Suprapubic skin (tissue), 4 donors: ENCODE data around the gene RPL35. TPM values are rescaled to one million over a fixed set of nuclear protein-coding genes. Genes with fewer than 3 reads are reported as not detected.
A peak's percentile ranks its signal among the peaks of the same experiment; 100 is the strongest.

Source experiments
- DNase-seq, 2 donors: peaks; one replicate each; pipeline ENCODE4 v3.0.0-alpha.2; 2019; ENCODE audit warnings: low spot score in 2 of 2
- H3K27ac ChIP-seq: fragments of 200-600 bp; sonication (generic); one replicate; pipeline ENCODE4 v1.5.1; 2019
- H3K27me3 ChIP-seq: fragments of 200-600 bp; sonication (generic); one replicate; pipeline ENCODE4 v1.5.1; 2019
- H3K36me3 ChIP-seq: fragments of 200-600 bp; sonication (generic); one replicate; pipeline ENCODE4 v1.5.1; 2019
- H3K4me1 ChIP-seq: fragments of 200-600 bp; sonication (generic); one replicate; pipeline ENCODE4 v1.5.1; 2019
- H3K4me3 ChIP-seq: fragments of 200-600 bp; sonication (generic); one replicate; pipeline ENCODE4 v1.5.1; 2019; ENCODE audit warnings: mild to moderate bottlenecking
- H3K9me3 ChIP-seq: fragments of 200-600 bp; sonication (generic); one replicate; pipeline ENCODE4 v1.5.1; 2019
- CTCF ChIP-seq, 2 donors: fragments of 200-600 bp in 1 of 2; fragments of 450-650 bp in 1 of 2; sonication (generic) in 1 of 2; IDR thresholded peaks; one replicate each; pipeline ENCODE4 v1.5.1; 2016 to 2019; ENCODE audit warnings: antibody characterized with exemption in 2 of 2, mild to moderate bottlenecking in 1 of 2, moderate library complexity in 1 of 2
- EP300 ChIP-seq: sonication (generic); formaldehyde crosslinking; IDR thresholded peaks from one replicate; pipeline ENCODE4 v1.6.1; 2017; ENCODE audit warnings: antibody characterized with exemption
- POLR2A ChIP-seq, 2 donors: fragments of 450-650 bp; IDR thresholded peaks; one replicate each; pipeline ENCODE4 v1.6.1; 2017; ENCODE audit warnings: antibody characterized with exemption in 2 of 2, mild to moderate bottlenecking in 2 of 2, moderate library complexity in 2 of 2
- POLR2AphosphoS5 ChIP-seq, 3 donors: sonication (generic); formaldehyde crosslinking; IDR thresholded peaks; one replicate each; pipeline ENCODE4 v1.6.1; 2017; ENCODE audit warnings: antibody characterized with exemption in 3 of 3
- WGBS: methylation state at CpG from one replicate; pipeline ENCODE4 v1.1.5; 2018; 5-methylcytosine and 5-hydroxymethylcytosine counted together
- total RNA-seq, 4 donors: library from RNA; depleted of rRNA; stranded (reverse); fragments of >200 nt; gene quantifications; one replicate each; pipeline ENCODE4 v1.1.0, GENCODE V29; 2016

Gene RPL35
- total RNA-seq, 4 donors from 2014 or later, result 1,001 to 2,050 (median 1,799) TPM

- Histone ChIP-seq H3K36me3 (peaks cover 85% of the 10 kb centered on the region), H3K4me3 (no peak overlapping the region), H3K27ac (no peak overlapping the region), H3K9me3 (no peaks in the 10 kb centered on the region), H3K27me3 (no peaks in the 10 kb centered on the region), H3K4me1 (peaks cover 11% of the 10 kb centered on the region)
- 94% methylated on average over 1 of the region's 1 CpG for WGBS
- DNase-seq, result no peak
- TF ChIP-seq POLR2A (IDR thresholded peaks at IDR 0.05) (no peak), POLR2AphosphoS5 (IDR thresholded peaks at IDR 0.05) (no peak), EP300 (no peak), CTCF (IDR thresholded peaks at IDR 0.05) (no peak)
Measured at GRCh38 chr9:124878021-124878420, 16.3 kb upstream of the RPL35 start.

DNA sequence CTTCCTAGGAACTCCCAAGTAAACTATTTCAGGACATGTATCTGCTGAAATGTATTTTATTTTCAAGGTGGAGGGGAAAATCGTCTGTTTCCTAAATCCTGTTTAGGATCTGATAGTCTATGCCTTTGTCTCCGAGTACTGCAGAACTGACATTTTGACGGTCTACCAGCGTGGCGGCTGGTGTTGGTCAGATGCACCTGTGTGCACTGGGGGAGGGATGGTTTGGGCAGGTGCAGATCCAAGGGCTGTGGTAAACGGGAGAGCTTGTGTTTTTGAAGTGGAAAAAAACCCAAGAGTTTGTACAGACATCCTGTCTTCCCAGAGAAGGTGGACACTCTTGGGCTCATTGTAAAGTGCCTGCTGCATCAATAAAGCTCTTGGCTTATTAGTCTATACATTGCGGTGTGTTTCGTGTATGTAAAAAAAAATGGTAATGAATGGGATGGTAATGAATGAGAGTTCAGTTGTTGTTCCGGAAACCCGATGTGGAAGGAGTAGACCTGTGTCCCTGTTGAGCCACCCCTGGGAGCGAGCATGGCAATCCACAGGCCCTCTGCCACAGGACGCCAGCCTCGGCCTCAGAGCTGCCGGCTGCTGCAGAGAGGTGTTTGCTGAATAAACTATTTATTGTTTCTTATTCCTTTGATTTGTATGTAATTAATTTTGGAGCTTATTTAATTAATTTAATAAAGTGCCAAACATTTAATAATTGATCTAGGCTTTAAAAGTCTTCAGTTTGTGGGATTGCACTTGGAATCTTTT, 15.4 kb upstream of the RPL35 start:
- no peak overlapping the region for H3K27ac ChIP-seq
- no peaks in the 10 kb centered on the region for H3K9me3 ChIP-seq
- TF ChIP-seq POLR2A (IDR thresholded peaks at IDR 0.05), result no peak
- no peak for TF ChIP-seq EP300
- no peak for TF ChIP-seq CTCF (IDR thresholded peaks at IDR 0.05)
- no peak for TF ChIP-seq POLR2AphosphoS5 (IDR thresholded peaks at IDR 0.05)
- peaks cover 19% of the 10 kb centered on the region for H3K4me1 ChIP-seq
- no peak overlapping the region for H3K4me3 ChIP-seq
- no peak for DNase-seq
- no peaks in the 10 kb centered on the region for H3K27me3 ChIP-seq
- WGBS, result 79% methylated on average over 14 of the region's 14 CpGs
- H3K36me3 ChIP-seq, result peaks cover 78% of the 10 kb centered on the region

- no peak for TF ChIP-seq EP300
- no peak for TF ChIP-seq POLR2AphosphoS5 (IDR thresholded peaks at IDR 0.05)
- no peak for TF ChIP-seq CTCF (IDR thresholded peaks at IDR 0.05)
- TF ChIP-seq POLR2A (IDR thresholded peaks at IDR 0.05), result no peak
- Histone ChIP-seq H3K36me3 (peaks cover 61% of the 10 kb centered on the region), H3K27me3 (no peaks in the 10 kb centered on the region), H3K4me1 (peaks cover 36% of the 10 kb centered on the region), H3K4me3 (no peak overlapping the region), H3K27ac (no peak overlapping the region), H3K9me3 (no peaks in the 10 kb centered on the region)
- no peak for DNase-seq
- WGBS, result 97% methylated on average over 5 of the region's 6 CpGs
Measured at GRCh38 chr9:124875501-124875900, 13.7 kb upstream of the RPL35 start.

DNA sequence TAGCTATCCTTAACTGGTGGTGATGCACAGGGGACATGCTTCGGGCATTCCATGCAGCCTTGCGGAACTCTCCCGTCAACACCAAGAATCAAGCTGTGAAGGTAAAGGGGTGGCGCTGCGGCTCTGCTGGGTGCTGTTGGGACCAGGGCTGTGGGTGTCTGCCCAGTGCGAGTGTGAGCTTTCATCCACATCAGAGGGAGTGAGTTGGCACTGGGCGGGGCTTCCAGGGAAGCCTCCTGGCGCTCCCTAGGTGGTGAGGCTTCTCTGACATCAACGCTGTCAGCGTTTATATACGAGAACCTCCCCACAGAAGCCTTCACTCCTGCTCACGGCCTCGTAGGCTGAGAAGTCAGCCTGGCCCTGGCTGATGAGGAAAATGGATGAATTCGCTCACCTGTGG, 11.9 kb upstream of the RPL35 start:
- Histone ChIP-seq H3K4me1 (peaks cover 44% of the 10 kb centered on the region), H3K9me3 (no peaks in the 10 kb centered on the region), H3K36me3 (peaks cover 47% of the 10 kb centered on the region), H3K4me3 (no peak overlapping the region), H3K27me3 (no peaks in the 10 kb centered on the region), H3K27ac (no peak overlapping the region)
- 63% methylated on average over 14 of the region's 14 CpGs for WGBS
- no peak for DNase-seq
- TF ChIP-seq POLR2A (IDR thresholded peaks at IDR 0.05), result no peak
- TF ChIP-seq CTCF (IDR thresholded peaks at IDR 0.05), result no peak
- no peak for TF ChIP-seq EP300
- TF ChIP-seq POLR2AphosphoS5 (IDR thresholded peaks at IDR 0.05), result no peak

DNA sequence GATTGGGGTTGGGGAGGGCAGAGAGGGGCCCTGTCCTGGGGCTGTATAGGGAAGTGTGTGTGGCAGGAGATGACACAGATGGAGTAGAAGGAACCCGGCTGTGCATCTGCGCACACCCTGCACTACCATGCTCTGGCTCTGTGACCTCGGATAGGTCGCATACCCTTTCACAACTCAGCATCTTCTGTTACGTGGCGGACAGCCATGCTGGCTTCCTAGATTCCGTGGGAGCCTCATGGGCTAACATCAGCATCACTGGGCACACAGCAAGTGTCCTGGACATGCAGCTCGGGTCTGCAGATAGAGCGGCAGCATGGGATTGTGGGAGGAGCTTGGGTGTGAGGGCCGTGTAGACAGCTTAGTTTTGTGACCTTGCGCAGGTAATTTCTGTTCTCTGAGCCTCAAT, 9.4 kb upstream of the RPL35 start:
- Histone ChIP-seq H3K4me3 (peak overlapping the region; percentile 63), H3K4me1 (peaks cover 59% of the 10 kb centered on the region), H3K9me3 (no peaks in the 10 kb centered on the region), H3K27me3 (no peaks in the 10 kb centered on the region), H3K27ac (peak overlapping the region; percentile 3), H3K36me3 (peaks cover 24% of the 10 kb centered on the region)
- no peak for DNase-seq
- WGBS, result 63% methylated on average over 11 of the region's 11 CpGs
- TF ChIP-seq CTCF (IDR thresholded peaks at IDR 0.05) (no peak), POLR2AphosphoS5 (IDR thresholded peaks at IDR 0.05) (no peak), EP300 (no peak), POLR2A (IDR thresholded peaks at IDR 0.05) (no peak)
